ENCODE data around the gene LPXN. TPM values are rescaled to one million over a fixed set of nuclear protein-coding genes. Genes with fewer than 3 reads are reported as not detected.
A peak's percentile ranks its signal among the peaks of the same experiment; 100 is the strongest.

The LPXN gene
- total and polyA plus RNA-seq, 9 donors = 6.5 to 19.3 (median 7.9) TPM

DNA sequence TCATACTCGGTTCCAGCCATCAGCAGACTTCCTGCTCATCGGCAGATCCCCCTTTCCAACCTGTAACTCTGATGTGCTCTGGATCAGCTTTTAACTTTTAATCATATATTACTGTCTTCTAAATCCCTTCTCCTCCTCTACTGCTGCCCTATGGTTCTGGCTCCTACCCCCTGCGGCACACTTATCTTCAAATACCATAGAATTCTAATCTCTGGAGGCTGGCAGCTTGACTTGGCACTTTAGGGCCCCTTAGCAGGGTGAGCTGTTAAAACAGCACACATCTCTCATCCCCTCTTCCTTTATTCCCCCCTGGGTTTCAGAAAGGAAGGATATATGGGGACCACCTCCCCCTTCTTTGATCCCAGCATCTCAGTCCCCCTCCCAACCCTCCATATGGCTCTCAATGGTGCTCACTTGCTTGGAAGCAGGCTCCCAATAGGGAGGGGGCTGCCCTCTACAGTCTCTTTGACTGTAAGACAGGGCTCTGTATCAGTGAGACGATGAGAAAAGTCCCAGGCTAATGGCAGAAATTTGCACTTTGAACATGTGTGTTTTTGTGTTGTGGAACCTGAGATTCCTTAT, 42.4 kb upstream of the LPXN start:
- H3K4me3 ChIP-seq = no peak overlapping the region
- no peak overlapping the region for H3K27ac ChIP-seq
- no peaks in the 10 kb centered on the region for H3K9me3 ChIP-seq
- TF ChIP-seq POLR2A (IDR thresholded peaks at IDR 0.05) (no peak), EP300 (IDR thresholded peaks at IDR 0.05) (no peak)
- TF ChIP-seq, protein P1, sequence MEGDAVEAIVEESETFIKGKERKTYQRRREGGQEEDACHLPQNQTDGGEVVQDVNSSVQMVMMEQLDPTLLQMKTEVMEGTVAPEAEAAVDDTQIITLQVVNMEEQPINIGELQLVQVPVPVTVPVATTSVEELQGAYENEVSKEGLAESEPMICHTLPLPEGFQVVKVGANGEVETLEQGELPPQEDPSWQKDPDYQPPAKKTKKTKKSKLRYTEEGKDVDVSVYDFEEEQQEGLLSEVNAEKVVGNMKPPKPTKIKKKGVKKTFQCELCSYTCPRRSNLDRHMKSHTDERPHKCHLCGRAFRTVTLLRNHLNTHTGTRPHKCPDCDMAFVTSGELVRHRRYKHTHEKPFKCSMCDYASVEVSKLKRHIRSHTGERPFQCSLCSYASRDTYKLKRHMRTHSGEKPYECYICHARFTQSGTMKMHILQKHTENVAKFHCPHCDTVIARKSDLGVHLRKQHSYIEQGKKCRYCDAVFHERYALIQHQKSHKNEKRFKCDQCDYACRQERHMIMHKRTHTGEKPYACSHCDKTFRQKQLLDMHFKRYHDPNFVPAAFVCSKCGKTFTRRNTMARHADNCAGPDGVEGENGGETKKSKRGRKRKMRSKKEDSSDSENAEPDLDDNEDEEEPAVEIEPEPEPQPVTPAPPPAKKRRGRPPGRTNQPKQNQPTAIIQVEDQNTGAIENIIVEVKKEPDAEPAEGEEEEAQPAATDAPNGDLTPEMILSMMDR (IDR thresholded peaks at IDR 0.05) = no peak
- H3K36me3 ChIP-seq = no peaks in the 10 kb centered on the region
- intact Hi-C loops (cut with DNase I) = no loop called here
- WGBS, 3 donors = 75 to 81% (median 80%) methylated on average over 4 of the region's 4 CpGs
- peaks cover 4% of the 10 kb centered on the region for H3K4me1 ChIP-seq (ENCODE audit: insufficient read depth)
- no peak for DNase-seq
- H3K27me3 ChIP-seq = no peaks in the 10 kb centered on the region

DNA sequence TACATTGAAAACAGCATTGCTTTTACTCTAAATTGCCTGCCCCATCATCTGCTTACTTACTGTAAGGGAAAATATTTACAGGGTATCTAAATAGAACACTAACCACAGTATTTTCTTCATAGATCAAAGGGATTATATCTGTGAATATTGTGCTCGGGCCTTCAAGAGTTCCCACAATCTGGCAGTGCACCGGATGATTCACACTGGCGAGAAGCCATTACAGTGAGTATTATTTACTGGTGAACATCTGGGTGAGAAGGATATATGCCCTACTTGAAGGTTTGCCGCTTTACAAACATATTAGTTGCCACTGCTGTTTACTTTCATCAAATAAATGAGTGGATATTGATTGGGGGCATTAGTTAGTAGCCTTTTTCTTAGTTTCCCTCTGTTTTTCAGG, 40.9 kb upstream of the LPXN start:
- intact Hi-C loops (cut with DNase I) = no loop called here
- TF ChIP-seq EP300 (IDR thresholded peaks at IDR 0.05) (no peak), POLR2A (IDR thresholded peaks at IDR 0.05) (no peak)
- TF ChIP-seq, protein P1 (IDR thresholded peaks at IDR 0.05) = no peak
- H3K4me3 ChIP-seq = no peak overlapping the region
- no peaks in the 10 kb centered on the region for H3K27me3 ChIP-seq
- H3K27ac ChIP-seq = no peak overlapping the region
- WGBS, 3 donors = 10 to 15% (median 11%) methylated on average over 4 of the region's 4 CpGs
- no peaks in the 10 kb centered on the region for H3K36me3 ChIP-seq
- H3K9me3 ChIP-seq = no peaks in the 10 kb centered on the region
- peak; percentile 53 to 72 (median 60) for DNase-seq
- H3K4me1 ChIP-seq (ENCODE audit: insufficient read depth) = peaks cover 4% of the 10 kb centered on the region

DNA sequence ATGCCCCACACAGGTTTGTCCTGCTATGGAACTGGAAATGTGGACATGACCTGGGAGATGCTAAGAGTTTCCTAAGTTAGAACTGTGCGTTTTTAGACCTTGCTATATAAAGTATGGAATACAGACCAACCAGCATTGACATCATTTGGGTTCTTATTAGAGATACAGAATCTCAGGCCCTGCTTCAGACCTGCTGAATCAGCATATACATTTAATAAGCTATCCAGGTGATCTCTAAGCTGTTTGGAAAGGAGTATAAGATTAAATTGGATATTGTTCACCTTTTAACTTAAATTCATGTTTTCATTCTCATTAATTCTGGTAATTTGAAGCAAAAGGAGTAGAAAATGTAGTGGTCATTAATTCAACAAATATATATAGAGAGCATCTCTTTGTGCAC, 39.9 kb upstream of the LPXN start:
- no peak overlapping the region for H3K27ac ChIP-seq
- intact Hi-C loops (cut with DNase I) = no loop called here
- TF ChIP-seq POLR2A (IDR thresholded peaks at IDR 0.05) = no peak
- TF ChIP-seq, protein P1 (IDR thresholded peaks at IDR 0.05) = no peak
- no peak for TF ChIP-seq EP300 (IDR thresholded peaks at IDR 0.05)

DNA sequence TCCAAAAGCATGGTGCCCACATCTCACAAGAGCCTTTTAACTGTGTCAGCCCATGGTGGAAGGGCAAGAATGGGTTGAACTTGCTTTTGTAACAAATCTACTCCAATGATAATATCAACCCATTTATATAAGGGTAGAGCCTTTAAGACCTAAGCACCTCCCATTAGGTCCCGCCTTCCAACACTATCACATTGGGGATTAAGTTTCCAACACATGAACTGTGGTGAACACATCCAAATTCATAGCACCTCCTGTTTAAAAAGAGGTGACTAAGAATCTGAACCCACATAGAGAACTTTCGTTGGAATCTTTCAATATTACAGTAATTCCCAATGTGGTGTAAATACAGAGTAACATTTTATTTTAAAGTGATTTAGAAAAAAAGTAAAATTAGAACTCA, 37.6 kb upstream of the LPXN start:
- WGBS, 3 donors = 97 to 99% (median 99%) methylated on average over 2 of the region's 2 CpGs
- Histone ChIP-seq H3K27ac (no peak overlapping the region), H3K9me3 (no peaks in the 10 kb centered on the region), H3K4me3 (no peak overlapping the region), H3K27me3 (no peaks in the 10 kb centered on the region), H3K36me3 (no peaks in the 10 kb centered on the region), H3K4me1 (ENCODE audit: insufficient read depth) (peaks cover 4% of the 10 kb centered on the region)
- no peak for DNase-seq
- no peak for TF ChIP-seq EP300 (IDR thresholded peaks at IDR 0.05)
- no peak for TF ChIP-seq POLR2A (IDR thresholded peaks at IDR 0.05)
- TF ChIP-seq, protein P1 (IDR thresholded peaks at IDR 0.05) = no peak
- intact Hi-C loops (cut with DNase I) = no loop called here

More for the DNA sequence above, 39.9 kb upstream of the LPXN start:
- DNase-seq = no peak
- Histone ChIP-seq H3K36me3 (no peaks in the 10 kb centered on the region), H3K27me3 (no peaks in the 10 kb centered on the region), H3K4me1 (ENCODE audit: insufficient read depth) (peaks cover 4% of the 10 kb centered on the region), H3K4me3 (no peak overlapping the region), H3K9me3 (no peaks in the 10 kb centered on the region)
- WGBS, 3 donors = 89 to 93% (median 91%) methylated on average over 1 of the region's 1 CpG
